NCI-H1417 treated with DMSO at 0.1 percent for 48 hours (cell line): ENCODE data around the gene STARD13.

Experiments
- DNase-seq: peaks from one replicate; lab custom pipeline; 2025; lab: John Stamatoyannopoulos, UW

STARD13 gene

GRCh38 chr13:33201659-33202058 is 83.9 kb downstream of the STARD13 start:
- DNase-seq, result no peak

GRCh38 chr13:33199289-33199850 is 86.2 kb downstream of the STARD13 start:
- no peak for DNase-seq

- no peak for DNase-seq
Measured at GRCh38 chr13:33197541-33197971, 88.0 kb downstream of the STARD13 start.

- no peak for DNase-seq
Measured at GRCh38 chr13:33196767-33197166, 88.8 kb downstream of the STARD13 start.

- no peak for DNase-seq
Measured at GRCh38 chr13:33195693-33196464, 89.7 kb downstream of the STARD13 start.

GRCh38 chr13:33194820-33195692 is 90.5 kb downstream of the STARD13 start:
- no peak for DNase-seq

- DNase-seq, result no peak
Measured at GRCh38 chr13:33193428-33193974, 92.1 kb downstream of the STARD13 start.

GRCh38 chr13:33191425-33192210 is 93.9 kb downstream of the STARD13 start:
- no peak for DNase-seq

GRCh38 chr13:33189470-33189869 is 96.1 kb downstream of the STARD13 start:
- DNase-seq, result no peak

- no peak for DNase-seq
Measured at GRCh38 chr13:33188093-33188882, 97.3 kb downstream of the STARD13 start.

GRCh38 chr13:33186861-33187291 is 98.7 kb downstream of the STARD13 start:
- no peak for DNase-seq

- no peak for DNase-seq
Measured at GRCh38 chr13:33185853-33186252, 99.7 kb downstream of the STARD13 start.

- no peak for DNase-seq
Measured at GRCh38 chr13:33184530-33184929, 101.0 kb downstream of the STARD13 start.

GRCh38 chr13:33184112-33184490 is 101.5 kb downstream of the STARD13 start:
- no peak for DNase-seq

- DNase-seq, result no peak
Measured at GRCh38 chr13:33183431-33184111, 102.0 kb downstream of the STARD13 start.

- no peak for DNase-seq
Measured at GRCh38 chr13:33182729-33183128, 102.8 kb downstream of the STARD13 start.

- DNase-seq, result no peak
Measured at GRCh38 chr13:33181264-33181663, 104.3 kb downstream of the STARD13 start.

- no peak for DNase-seq
Measured at GRCh38 chr13:33180122-33180804, 105.3 kb downstream of the STARD13 start.

GRCh38 chr13:33179463-33179862 is 106.1 kb downstream of the STARD13 start:
- no peak for DNase-seq
